CD14-positive monocyte (primary cell): ENCODE measurements around the gene HAP1. TPM values are rescaled to one million over a fixed set of nuclear protein-coding genes. Genes with fewer than 3 reads are reported as not detected.

Experiments used
- DNase-seq, 3 donors: peaks; one replicate each; pipeline ENCODE4 v3.0.0-alpha.2; 2011 to 2022
- H2AFZ ChIP-seq: 2 replicates; pipeline ENCODE4 v1.6.0; 2012; ENCODE audit warnings: mild to moderate bottlenecking, low read depth, low read length, inconsistent platforms; ENCODE audit not compliant: insufficient read depth, poor library complexity, severe bottlenecking
- H3K27ac ChIP-seq, 2 donors: 1 replicate in 1 of 2; 2 replicates in 1 of 2; pipeline ENCODE4 v1.5.1; 2012 to 2013; ENCODE audit warnings: low read length in 2 of 2, control low read depth in 1 of 2, inconsistent platforms in 1 of 2, low read depth in 1 of 2, mild to moderate bottlenecking in 1 of 2
- H3K27me3 ChIP-seq, 2 donors: one replicate each; pipeline versions ENCODE4 v1.6.0 to v1.6.1; 2011 to 2013; ENCODE audit warnings: low read length in 2 of 2; ENCODE audit not compliant: control insufficient read depth in 2 of 2, insufficient read depth in 2 of 2
- H3K36me3 ChIP-seq, 2 donors: replicated peaks in 1 of 2; 1 replicate in 1 of 2; 2 replicates in 1 of 2; pipeline versions ENCODE4 v1.5.1 to v1.6.1; 2012 to 2013; ENCODE audit warnings: low read length in 2 of 2, control low read depth in 1 of 2, inconsistent platforms in 1 of 2, mild to moderate bottlenecking in 1 of 2; ENCODE audit not compliant: insufficient read depth in 2 of 2, control insufficient read depth in 1 of 2
- H3K4me1 ChIP-seq, 2 donors: 1 replicate in 1 of 2; 2 replicates in 1 of 2; pipeline versions ENCODE4 v1.5.1 to v1.6.1; 2012 to 2013; ENCODE audit warnings: low read length in 2 of 2, control low read depth in 1 of 2, inconsistent platforms in 1 of 2, mild to moderate bottlenecking in 1 of 2, moderate library complexity in 1 of 2; ENCODE audit not compliant: insufficient read depth in 2 of 2, control insufficient read depth in 1 of 2
- H3K4me2 ChIP-seq: replicated peaks from 2 replicates; pipeline ENCODE3; 2012; ENCODE audit warnings: low read length, moderate library complexity, mild to moderate bottlenecking; ENCODE audit not compliant: poor library complexity, severe bottlenecking; ENCODE audit errors: extremely low read depth
- H3K4me3 ChIP-seq, 3 experiments: fragments of 200-600 bp in 1 of 3; sonication (generic) in 1 of 3; replicated peaks in 1 of 3; 1 replicate in 2 of 3; 2 replicates in 1 of 3; pipeline ENCODE4 v1.5.1; 2011 to 2013; ENCODE audit warnings: low read length in 3 of 3, mild to moderate bottlenecking in 3 of 3, control low read depth in 2 of 3, low read depth in 2 of 3, inconsistent platforms in 1 of 3, moderate library complexity in 1 of 3
- H3K79me2 ChIP-seq: 2 replicates; pipeline ENCODE4 v1.6.0; 2012; ENCODE audit warnings: mild to moderate bottlenecking, control low read depth, inconsistent platforms, low read length, moderate library complexity; ENCODE audit not compliant: insufficient read depth
- H3K9ac ChIP-seq: 2 replicates; pipeline ENCODE4 v1.6.0; 2017; ENCODE audit warnings: low read length, mild to moderate bottlenecking; ENCODE audit not compliant: insufficient read depth, poor library complexity, severe bottlenecking
- H3K9me3 ChIP-seq, 2 donors: replicated peaks in 1 of 2; 1 replicate in 1 of 2; 2 replicates in 1 of 2; pipeline versions ENCODE4 v1.5.1 to v1.6.1; 2012 to 2013; ENCODE audit warnings: low read length in 2 of 2, control low read depth in 1 of 2; ENCODE audit not compliant: control insufficient read depth in 1 of 2, insufficient read depth in 1 of 2
- H4K20me1 ChIP-seq: 2 replicates; pipeline ENCODE4 v1.6.0; 2012; ENCODE audit warnings: mild to moderate bottlenecking, low read length, control low read depth, moderate library complexity; ENCODE audit not compliant: insufficient read depth
- H3K27ac Mint-ChIP-seq, 7 donors: one replicate each; pipeline ENCODE4 v1.8.0; 2020; ENCODE audit warnings: mild to moderate bottlenecking in 7 of 7, mixed read lengths in 7 of 7, moderate library complexity in 6 of 7, inconsistent platforms in 2 of 7
- H3K27me3 Mint-ChIP-seq, 3 donors: one replicate each; pipeline ENCODE4 v1.8.0; 2021 to 2022; ENCODE audit warnings: low read depth in 3 of 3, mild to moderate bottlenecking in 3 of 3, mixed read lengths in 3 of 3, moderate library complexity in 3 of 3, inconsistent platforms in 1 of 3
- H3K36me3 Mint-ChIP-seq, 2 donors: one replicate each; pipeline ENCODE4 v1.8.0; 2020; ENCODE audit warnings: mixed read lengths in 2 of 2, inconsistent platforms in 1 of 2, mild to moderate bottlenecking in 1 of 2
- H3K4me1 Mint-ChIP-seq: one replicate; pipeline ENCODE4 v1.8.0; 2020; ENCODE audit warnings: mild to moderate bottlenecking, mixed read lengths
- H3K4me3 Mint-ChIP-seq, 2 donors: one replicate each; pipeline ENCODE4 v1.8.0; 2020; ENCODE audit warnings: mild to moderate bottlenecking in 2 of 2, mixed read lengths in 2 of 2, moderate library complexity in 1 of 2
- H3K9me3 Mint-ChIP-seq, 7 donors: one replicate each; pipeline ENCODE4 v1.8.0; 2020 to 2022; ENCODE audit warnings: mixed read lengths in 7 of 7, mild to moderate bottlenecking in 6 of 7, moderate library complexity in 6 of 7, inconsistent platforms in 2 of 7
- CTCF ChIP-seq: fragments of 200-600 bp; IDR thresholded peaks from one replicate; pipeline ENCODE4 v1.8.0; 2022; ENCODE audit warnings: antibody characterized with exemption, mild to moderate bottlenecking
- WGBS: methylation state at CpG from one replicate; pipeline ENCODE4 v1.1.5; 2013; ENCODE audit warnings: missing lambda C conversion rate; ENCODE audit not compliant: insufficient coverage; 5-methylcytosine and 5-hydroxymethylcytosine counted together
- intact Hi-C, 2 donors: fragments of 100-400 bp; cut with micrococcal nuclease; formaldehyde crosslinking; loops; one replicate each; pipeline versions ENCODE4 v1.15.0 to v1.15.1; 2023
- polyA plus RNA-seq, 3 donors: library from polyadenylated mRNA; depleted of rRNA in 1 of 3; unstranded in 2 of 3; stranded (reverse) in 1 of 3; fragments of 300-500 nt in 2 of 3; fragments of >200 nt in 1 of 3; fragmentation: Illumina TruSeq in 2 of 3; gene quantifications; 1 replicate in 2 of 3; 2 replicates in 1 of 3; pipeline ENCODE4 v1.2.3, GENCODE V29; 2012 to 2021

The HAP1 gene
- polyA plus RNA-seq, 3 donors, result not detected

DNA sequence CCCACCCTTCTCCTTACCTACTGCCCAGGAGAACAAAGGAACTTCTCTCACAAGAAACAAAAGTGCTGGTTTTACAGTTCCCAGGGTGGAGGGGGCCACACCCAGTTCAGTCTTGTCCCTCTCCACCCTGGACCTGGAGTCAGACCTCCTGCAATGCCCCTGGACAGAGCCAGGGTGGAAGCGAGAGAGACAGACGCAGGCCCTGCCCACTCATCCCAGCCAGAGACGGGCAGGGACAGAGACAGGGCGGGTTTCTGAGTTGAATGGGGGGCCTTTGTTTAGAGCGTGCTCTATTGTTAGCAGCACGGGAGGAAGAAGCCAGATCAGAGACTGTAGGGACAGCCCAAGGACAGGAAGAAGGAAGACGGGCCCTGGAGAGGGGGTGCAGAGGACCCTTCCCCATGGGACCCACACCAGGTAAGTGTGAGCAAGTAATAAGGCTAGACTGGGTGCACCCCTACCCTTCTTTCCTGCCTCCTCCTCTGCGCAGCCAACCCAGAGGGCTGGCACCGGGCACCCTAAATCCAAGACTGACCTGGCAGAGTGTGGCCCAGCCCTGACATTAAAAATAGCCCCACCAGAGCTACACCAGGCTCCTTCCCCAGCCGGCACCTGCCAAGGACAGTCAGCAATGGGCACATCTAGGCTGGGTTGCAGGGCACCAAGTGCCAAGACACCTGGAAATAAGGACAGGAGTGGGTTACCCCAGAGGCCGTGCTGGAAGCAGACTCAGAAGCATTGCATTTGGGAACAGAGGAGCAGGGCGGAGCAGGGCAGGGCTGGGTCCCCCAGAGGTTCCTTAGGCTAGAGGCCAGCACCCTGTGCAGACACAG lies 41.2 kb upstream of the HAP1 start:
- H3K4me2 ChIP-seq, result no peak overlapping the region
- peaks cover 55% of the 10 kb centered on the region for H4K20me1 ChIP-seq
- no peaks in the 10 kb centered on the region for H3K9me3 ChIP-seq
- intact Hi-C loops, result no loop called here
- H3K79me2 ChIP-seq, result no peaks in the 10 kb centered on the region
- Mint-ChIP-seq H3K27me3 (peaks cover 0 to 11% (median 10%) of the 10 kb centered on the region in 3 donors), H3K4me1 (peaks cover 22% of the 10 kb centered on the region), H3K4me3 (no peak overlapping the region), H3K36me3 (peaks cover 5 to 6% of the 10 kb centered on the region in 2 donors), H3K27ac (peak overlapping the region in 1 of 7 donors; percentile 48), H3K9me3 (peaks cover 0 to 2% (median 0%) of the 10 kb centered on the region in 7 donors)
- no peak overlapping the region for H3K27ac ChIP-seq
- H3K4me3 ChIP-seq, result no peak overlapping the region
- no peaks in the 10 kb centered on the region for H3K27me3 ChIP-seq
- H3K36me3 ChIP-seq, result peaks cover 7 to 35% of the 10 kb centered on the region in 2 donors
- no peak overlapping the region for H3K9ac ChIP-seq
- TF ChIP-seq CTCF, result no peak
- no peak overlapping the region for H2AFZ ChIP-seq
- DNase-seq, result no peak
- 99% methylated on average over 7 of the region's 12 CpGs for WGBS
- peaks cover 26% of the 10 kb centered on the region in 2 donors for H3K4me1 ChIP-seq

- Histone ChIP-seq H3K27ac (no peak overlapping the region), H3K4me2 (no peak overlapping the region), H3K36me3 (peaks cover 17 to 54% of the 10 kb centered on the region in 2 donors), H3K9ac (no peak overlapping the region), H4K20me1 (peaks cover 47% of the 10 kb centered on the region), H3K79me2 (no peaks in the 10 kb centered on the region), H2AFZ (no peak overlapping the region), H3K4me3 (no peak overlapping the region), H3K9me3 (no peaks in the 10 kb centered on the region), H3K27me3 (no peaks in the 10 kb centered on the region), H3K4me1 (peaks cover 13 to 14% of the 10 kb centered on the region in 2 donors)
- peaks cover 6 to 10% of the 10 kb centered on the region in 2 donors for H3K36me3 Mint-ChIP-seq
- H3K27ac Mint-ChIP-seq, result peak overlapping the region in 1 of 7 donors; percentile 41
- intact Hi-C loops, result no loop called here
- 65% methylated on average over 3 of the region's 8 CpGs for WGBS
- H3K4me1 Mint-ChIP-seq, result peaks cover 10% of the 10 kb centered on the region
- no peak for TF ChIP-seq CTCF
- H3K9me3 Mint-ChIP-seq, result peaks cover 0 to 2% (median 0%) of the 10 kb centered on the region in 7 donors
- DNase-seq, result no peak
- no peak overlapping the region for H3K4me3 Mint-ChIP-seq
- H3K27me3 Mint-ChIP-seq, result peaks cover 0 to 9% (median 9%) of the 10 kb centered on the region in 3 donors
These were observed 39.3 kb upstream of the HAP1 start for GRCh38 chr17:41773731-41774193.
